Tibial artery (tissue), 4 donors: Measurements from ENCODE around the gene ANKS1A.

Experiments used
- DNase-seq, 2 donors: peaks; one replicate each; pipeline ENCODE4 v3.0.0-alpha.2; 2019
- H3K27ac ChIP-seq, 2 donors: fragments of 200-600 bp; sonication (generic) in 1 of 2; 1 replicate in 1 of 2; 2 replicates in 1 of 2; pipeline ENCODE4 v1.5.1; 2018 to 2019; ENCODE audit warnings: mild to moderate bottlenecking in 1 of 2
- H3K27me3 ChIP-seq, 2 donors: fragments of 200-600 bp; sonication (generic) in 1 of 2; one replicate each; pipeline versions ENCODE4 v1.5.1 to v1.6.0; 2016 to 2019
- H3K36me3 ChIP-seq, 3 donors: fragments of 200-600 bp; sonication (generic) in 2 of 3; one replicate each; pipeline ENCODE4 v1.5.1; 2016 to 2019; ENCODE audit warnings: mild to moderate bottlenecking in 2 of 3
- H3K4me1 ChIP-seq, 4 donors: fragments of 200-600 bp; sonication (generic) in 2 of 4; 1 replicate in 3 of 4; 2 replicates in 1 of 4; pipeline ENCODE4 v1.5.1; 2016 to 2019
- H3K4me3 ChIP-seq, 2 donors: fragments of 200-600 bp; sonication (generic) in 1 of 2; 1 replicate in 1 of 2; 2 replicates in 1 of 2; pipeline ENCODE4 v1.5.1; 2018 to 2019; ENCODE audit warnings: mild to moderate bottlenecking in 2 of 2
- H3K9me3 ChIP-seq, 3 donors: fragments of 200-600 bp; sonication (generic) in 1 of 3; one replicate each; pipeline ENCODE4 v1.5.1; 2016 to 2019
- CTCF ChIP-seq, 2 experiments: fragments of 200-600 bp in 1 of 2; fragments of 450-650 bp in 1 of 2; IDR thresholded peaks; one replicate each; pipeline ENCODE4 v1.5.1; 2017 to 2019; ENCODE audit warnings: antibody characterized with exemption in 2 of 2, mild to moderate bottlenecking in 1 of 2, moderate library complexity in 1 of 2
- intact Hi-C: fragments of 100-400 bp; cut with DNase I; formaldehyde crosslinking; loops from one replicate; pipeline ENCODE4 v1.15.0; 2023; ENCODE audit warnings: low total_unique reads

ANKS1A gene

DNA sequence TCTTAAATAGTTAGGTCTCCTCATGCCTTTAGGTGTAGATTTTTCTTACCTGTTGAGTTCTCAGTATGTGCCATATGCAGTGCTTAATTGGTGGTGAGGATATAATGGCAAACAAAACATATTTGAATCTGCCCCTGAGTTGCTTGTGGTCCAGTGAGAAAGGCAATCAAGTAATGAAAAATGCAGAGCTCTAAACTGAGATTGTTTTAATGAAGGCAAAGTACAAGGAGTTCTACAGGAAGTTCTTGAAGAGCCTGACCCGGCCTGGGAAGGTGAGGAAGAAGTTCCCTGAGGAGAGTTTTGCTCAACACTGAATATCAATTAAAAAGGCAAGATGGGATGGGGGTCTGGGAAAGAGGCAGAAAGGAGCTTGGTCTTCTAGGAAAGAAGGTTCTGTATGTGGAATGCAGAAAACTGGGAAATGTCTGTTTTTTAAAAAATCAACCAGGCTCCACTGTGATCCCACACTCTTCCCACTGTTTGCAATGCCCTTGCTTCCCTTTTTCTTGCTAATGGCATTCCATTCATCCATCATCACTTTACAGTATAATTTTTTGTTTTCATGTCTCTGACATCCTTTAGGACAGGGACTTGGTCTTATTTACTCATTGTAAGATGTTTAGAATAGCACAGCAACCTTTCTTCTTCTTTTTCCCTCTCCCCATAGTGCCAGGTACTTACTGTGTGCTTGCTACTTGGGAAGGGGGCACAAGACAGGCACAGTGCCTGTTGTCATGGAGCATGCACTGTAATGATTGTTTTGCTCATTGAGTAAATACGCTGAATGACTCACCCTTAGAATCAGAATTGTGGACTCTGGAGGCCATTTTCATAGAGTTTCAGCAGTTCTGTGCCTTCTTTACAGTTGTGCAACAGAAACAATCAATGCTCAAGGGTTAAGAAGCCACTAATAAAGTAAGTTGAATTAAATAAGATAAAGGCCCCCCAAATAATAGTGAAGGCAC is 64.3 kb downstream of the ANKS1A start:
- Histone ChIP-seq H3K36me3 (no peaks in the 10 kb centered on the region), H3K9me3 (no peaks in the 10 kb centered on the region), H3K27me3 (no peaks in the 10 kb centered on the region), H3K27ac (no peak overlapping the region), H3K4me1 (peaks cover 0 to 6% (median 3%) of the 10 kb centered on the region in 4 donors), H3K4me3 (no peak overlapping the region)
- DNase-seq: no peak
- no peak for TF ChIP-seq CTCF (IDR thresholded peaks at IDR 0.05)
- intact Hi-C loops: no loop called here

DNA sequence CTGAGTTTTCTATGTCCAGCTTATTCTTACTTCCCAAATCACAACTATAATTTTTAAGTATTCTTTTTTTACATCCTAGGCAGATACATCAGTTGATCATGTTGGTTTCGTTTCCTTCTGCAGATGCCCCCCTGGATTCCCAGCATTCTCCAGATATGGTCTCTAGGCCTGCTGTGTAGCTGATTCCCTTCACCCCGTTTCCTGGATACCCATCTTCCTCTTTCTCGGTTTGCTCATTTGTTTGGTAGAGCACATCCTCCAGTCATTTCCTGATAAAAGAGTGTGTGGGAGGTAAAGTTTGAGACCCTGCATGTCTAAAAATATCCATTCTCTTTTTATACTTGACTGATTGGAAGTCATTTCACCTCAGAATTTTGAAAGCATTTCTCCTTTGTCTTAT is 66.4 kb downstream of the ANKS1A start:
- peaks cover 0 to 6% (median 3%) of the 10 kb centered on the region in 4 donors for H3K4me1 ChIP-seq
- intact Hi-C loops: no loop called here
- H3K4me3 ChIP-seq: no peak overlapping the region
- H3K9me3 ChIP-seq: no peaks in the 10 kb centered on the region
- TF ChIP-seq CTCF (IDR thresholded peaks at IDR 0.05): no peak
- H3K36me3 ChIP-seq: no peaks in the 10 kb centered on the region
- H3K27ac ChIP-seq: no peak overlapping the region
- no peak for DNase-seq
- H3K27me3 ChIP-seq: no peaks in the 10 kb centered on the region

DNA sequence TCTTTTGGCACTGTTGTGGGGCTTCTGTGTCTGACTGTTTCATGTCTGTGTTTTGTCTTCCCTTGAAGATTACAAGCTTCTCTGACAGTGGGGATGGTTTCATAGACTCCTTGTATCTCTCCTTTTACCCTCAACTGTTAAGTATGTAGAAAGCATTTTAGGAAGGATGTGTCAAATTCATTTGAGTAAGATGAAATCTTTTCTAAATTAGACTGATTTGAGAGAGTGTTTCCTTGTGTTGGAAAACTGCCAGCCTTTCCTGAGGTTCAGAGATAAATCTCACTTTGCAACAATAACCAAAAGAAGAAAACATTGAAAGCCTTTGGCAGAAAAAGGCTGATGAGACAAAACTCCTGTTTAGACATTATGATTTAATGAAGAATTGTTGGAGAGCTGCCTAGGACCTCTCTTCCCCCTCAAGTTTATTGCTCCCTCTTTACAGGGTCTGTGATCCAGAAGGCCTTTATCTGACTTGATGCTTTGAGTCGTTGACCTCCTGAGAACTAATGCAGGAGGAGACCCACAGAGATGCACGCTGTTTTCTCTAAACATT is 68.3 kb downstream of the ANKS1A start:
- no peak overlapping the region for H3K4me3 ChIP-seq
- DNase-seq: no peak
- no peak for TF ChIP-seq CTCF (IDR thresholded peaks at IDR 0.05)
- no peaks in the 10 kb centered on the region for H3K9me3 ChIP-seq
- H3K27me3 ChIP-seq: no peaks in the 10 kb centered on the region
- no peak overlapping the region for H3K27ac ChIP-seq
- intact Hi-C loops: no loop called here
- H3K4me1 ChIP-seq: peaks cover 0 to 6% (median 3%) of the 10 kb centered on the region in 4 donors
- H3K36me3 ChIP-seq: no peaks in the 10 kb centered on the region

DNA sequence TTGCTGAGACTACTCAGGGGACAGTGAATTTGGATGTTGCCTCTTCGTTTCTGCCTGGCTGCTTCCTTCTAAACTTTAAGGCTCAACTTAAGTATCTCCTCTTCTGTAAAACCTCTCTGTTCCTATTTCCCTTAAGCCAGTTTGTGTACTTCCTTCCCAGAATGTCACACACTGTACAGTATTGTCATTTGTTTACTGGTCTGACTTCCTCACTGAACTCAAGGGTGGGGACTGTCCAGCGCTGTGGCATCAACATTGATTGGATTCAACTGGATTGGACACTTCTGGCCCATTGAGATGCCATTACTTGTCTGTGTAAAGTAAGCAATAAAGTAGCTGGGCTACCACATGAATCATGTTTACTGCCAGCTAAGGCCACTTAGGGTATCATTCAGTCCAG is 69.7 kb downstream of the ANKS1A start:
- no peak for TF ChIP-seq CTCF (IDR thresholded peaks at IDR 0.05)
- no peak overlapping the region for H3K27ac ChIP-seq
- H3K9me3 ChIP-seq: no peaks in the 10 kb centered on the region
- intact Hi-C loops: no loop called here
- H3K4me3 ChIP-seq: no peak overlapping the region
- no peaks in the 10 kb centered on the region for H3K36me3 ChIP-seq
- no peaks in the 10 kb centered on the region for H3K27me3 ChIP-seq
- peak in 1 of 2 donors; percentile 28 for DNase-seq
- H3K4me1 ChIP-seq: peaks cover 0 to 6% (median 3%) of the 10 kb centered on the region in 4 donors

DNA sequence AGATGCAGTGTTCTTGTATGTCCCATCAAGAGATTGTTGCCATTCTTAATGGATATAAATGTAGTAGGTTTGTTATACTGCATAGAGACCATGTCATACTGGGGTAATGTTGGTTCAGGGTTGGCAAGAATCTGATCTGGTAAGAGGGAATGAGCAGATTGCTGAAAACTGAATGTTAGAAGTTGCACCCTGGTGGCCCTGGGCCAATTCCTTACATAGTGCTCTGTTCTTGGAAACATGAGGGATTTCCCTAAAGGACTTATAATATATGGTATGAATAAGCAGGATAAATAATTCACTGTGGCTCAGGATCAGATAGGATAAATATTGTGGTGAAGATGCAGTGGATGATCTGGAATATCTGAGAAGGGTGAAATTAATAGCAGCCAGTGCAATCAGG is 70.2 kb downstream of the ANKS1A start:
- H3K27me3 ChIP-seq: no peaks in the 10 kb centered on the region
- DNase-seq: no peak
- intact Hi-C loops: no loop called here
- TF ChIP-seq CTCF (IDR thresholded peaks at IDR 0.05): no peak
- H3K36me3 ChIP-seq: no peaks in the 10 kb centered on the region
- H3K27ac ChIP-seq: no peak overlapping the region
- H3K4me3 ChIP-seq: no peak overlapping the region
- no peaks in the 10 kb centered on the region for H3K9me3 ChIP-seq
- peaks cover 0 to 9% (median 5%) of the 10 kb centered on the region in 4 donors for H3K4me1 ChIP-seq
